ENCODE results near the gene MIOS.
"Not testable (repeated sequence)": the region's sequence is repeated elsewhere in the genome, so short reads cannot be mapped to it uniquely, and the experiment has no call there.

- not testable (repeated sequence) for TF ChIP-seq CTCF (IDR thresholded peaks at IDR 0.05 in 8 of 11, conservative IDR thresholded peaks at IDR 0.05 in 3 of 11); POLR2AphosphoS5 (IDR thresholded peaks at IDR 0.05); POLR2A (IDR thresholded peaks at IDR 0.05)
These were observed 89.8 kb downstream of the MIOS start for GRCh38 chr7:7656459-7656858.
